HG03066 (cell line): Measurements from ENCODE around the gene STC2.

Source experiments
- ATAC-seq: cut with Tn5 transposase; IDR thresholded peaks from one replicate; pipeline ENCODE4 v1.9.1; 2021; ENCODE audit warnings: low read depth; ENCODE audit not compliant: unreplicated experiment

The STC2 gene

GRCh38 chr5:173329491-173330337 is 1.5 kb upstream of the STC2 start:
- peak; percentile 40 for ATAC-seq

- ATAC-seq = no peak
These were observed 753 bp upstream of the STC2 start for GRCh38 chr5:173328844-173329490.

- ATAC-seq = no peak
These were observed 898 bp downstream of the STC2 start for GRCh38 chr5:173327084-173327947.

GRCh38 chr5:173326501-173326960 is 1.7 kb downstream of the STC2 start:
- no peak for ATAC-seq

- ATAC-seq = no peak
These were observed 3.0 kb downstream of the STC2 start for GRCh38 chr5:173325091-173325698.

- ATAC-seq = no peak
These were observed 3.9 kb downstream of the STC2 start for GRCh38 chr5:173324115-173325001.

GRCh38 chr5:173323799-173324114 is 4.5 kb downstream of the STC2 start:
- no peak for ATAC-seq

- ATAC-seq = no peak
These were observed 5.0 kb downstream of the STC2 start for GRCh38 chr5:173323106-173323798.

GRCh38 chr5:173321886-173322285 is 6.3 kb downstream of the STC2 start:
- no peak for ATAC-seq

GRCh38 chr5:173320259-173320658 is 8.0 kb downstream of the STC2 start:
- ATAC-seq = no peak

- no peak for ATAC-seq
These were observed 8.6 kb downstream of the STC2 start for GRCh38 chr5:173319646-173320045.

GRCh38 chr5:173318881-173319620 is 9.2 kb downstream of the STC2 start:
- ATAC-seq = no peak

- ATAC-seq = no peak
These were observed 9.9 kb downstream of the STC2 start for GRCh38 chr5:173318330-173318729.

GRCh38 chr5:173317852-173318251 is 10.4 kb downstream of the STC2 start:
- no peak for ATAC-seq

- no peak for ATAC-seq
These were observed 11.0 kb downstream of the STC2 start for GRCh38 chr5:173317091-173317730.

- no peak for ATAC-seq
These were observed 11.7 kb downstream of the STC2 start for GRCh38 chr5:173316339-173317020.
